PC-9 (cell line): Measurements from ENCODE around the gene PDE4D.

Experiments used
- CTCF ChIP-seq: fragments of 200-600 bp; sonication (generic); conservative IDR thresholded peaks from 2 replicates; pipeline ENCODE4 v1.6.1; 2017; ENCODE audit warnings: mixed run types, antibody characterized with exemption, mild to moderate bottlenecking, moderate library complexity
- EZH2 ChIP-seq: fragments of 200-600 bp; sonication (generic); IDR thresholded peaks from 2 replicates; pipeline ENCODE4 v1.8.0; 2017; ENCODE audit warnings: antibody characterized with exemption, low read depth

DNA sequence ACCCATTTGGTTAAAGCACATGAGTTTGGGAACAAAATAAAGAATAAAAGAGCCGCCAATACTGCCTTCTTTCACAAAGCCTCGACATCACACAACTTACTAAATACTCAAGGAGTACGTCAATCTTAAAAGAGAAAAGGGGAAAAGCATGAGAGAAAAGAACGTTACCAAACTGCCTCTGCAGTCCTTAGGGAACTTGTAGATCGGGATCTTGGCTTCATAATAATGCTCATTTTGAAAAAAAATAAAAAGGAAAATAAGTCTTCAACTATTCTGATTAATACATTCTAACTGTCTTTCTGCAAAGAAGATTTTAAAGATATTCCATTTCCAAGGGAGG, 618.4 kb downstream of the PDE4D start:
- no peak for TF ChIP-seq CTCF
- TF ChIP-seq EZH2 = no peak
